ENCODE data around the gene DLGAP3. TPM values are rescaled to one million over a fixed set of nuclear protein-coding genes. Genes with fewer than 3 reads are reported as not detected.

Gene DLGAP3
- total RNA-seq, 4 donors from 2014 or later = 0.53 to 0.83 TPM; not detected in 2

DNA sequence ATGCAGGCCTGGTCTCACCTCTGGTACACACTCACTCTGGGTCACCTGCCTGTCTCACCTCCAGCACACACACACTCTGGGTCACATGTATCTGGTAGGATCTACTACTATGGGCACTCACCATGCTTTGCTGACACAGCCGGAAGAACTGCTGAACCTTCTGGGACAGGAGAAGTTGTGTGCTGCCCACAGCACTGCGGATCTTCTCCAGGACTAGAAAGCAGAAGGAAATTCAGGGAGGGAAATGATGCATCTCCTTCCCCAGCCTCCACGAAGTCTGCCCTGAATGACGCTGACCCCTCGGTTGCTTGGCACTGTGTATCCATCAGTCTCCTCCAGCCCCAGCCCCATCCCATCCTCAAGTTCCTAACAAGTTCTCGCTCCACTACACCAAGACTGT lies 62.0 kb downstream of the DLGAP3 start:
- Histone ChIP-seq H3K27ac (no peak overlapping the region), H3K9me3 (no peaks in the 10 kb centered on the region), H3K36me3 (no peaks in the 10 kb centered on the region), H3K4me1 (peaks cover 0 to 18% (median 7%) of the 10 kb centered on the region in 4 donors), H3K4me3 (no peak overlapping the region), H3K27me3 (no peaks in the 10 kb centered on the region)
- no peak for DNase-seq
- TF ChIP-seq, protein P1, sequence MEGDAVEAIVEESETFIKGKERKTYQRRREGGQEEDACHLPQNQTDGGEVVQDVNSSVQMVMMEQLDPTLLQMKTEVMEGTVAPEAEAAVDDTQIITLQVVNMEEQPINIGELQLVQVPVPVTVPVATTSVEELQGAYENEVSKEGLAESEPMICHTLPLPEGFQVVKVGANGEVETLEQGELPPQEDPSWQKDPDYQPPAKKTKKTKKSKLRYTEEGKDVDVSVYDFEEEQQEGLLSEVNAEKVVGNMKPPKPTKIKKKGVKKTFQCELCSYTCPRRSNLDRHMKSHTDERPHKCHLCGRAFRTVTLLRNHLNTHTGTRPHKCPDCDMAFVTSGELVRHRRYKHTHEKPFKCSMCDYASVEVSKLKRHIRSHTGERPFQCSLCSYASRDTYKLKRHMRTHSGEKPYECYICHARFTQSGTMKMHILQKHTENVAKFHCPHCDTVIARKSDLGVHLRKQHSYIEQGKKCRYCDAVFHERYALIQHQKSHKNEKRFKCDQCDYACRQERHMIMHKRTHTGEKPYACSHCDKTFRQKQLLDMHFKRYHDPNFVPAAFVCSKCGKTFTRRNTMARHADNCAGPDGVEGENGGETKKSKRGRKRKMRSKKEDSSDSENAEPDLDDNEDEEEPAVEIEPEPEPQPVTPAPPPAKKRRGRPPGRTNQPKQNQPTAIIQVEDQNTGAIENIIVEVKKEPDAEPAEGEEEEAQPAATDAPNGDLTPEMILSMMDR (IDR thresholded peaks at IDR 0.05) = no peak
- no peak for TF ChIP-seq POLR2A (IDR thresholded peaks at IDR 0.05)

DNA sequence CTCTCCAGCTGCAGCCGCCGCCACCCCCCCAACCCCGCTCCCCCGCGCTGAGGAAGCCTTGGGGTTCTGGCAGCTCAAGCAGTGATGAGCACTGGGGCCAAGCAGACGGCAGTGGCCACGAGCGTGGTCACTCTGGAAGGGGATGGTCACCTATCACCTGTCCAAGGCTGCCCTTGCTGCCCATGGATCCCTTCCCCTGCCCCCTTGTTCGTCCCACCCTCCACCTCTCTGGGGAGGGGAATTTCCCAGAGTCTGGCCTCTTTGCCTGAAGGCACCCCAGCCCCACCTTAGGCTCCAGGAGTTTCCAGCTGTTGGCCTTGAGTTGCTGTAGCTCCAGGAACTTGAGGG lies 62.7 kb downstream of the DLGAP3 start:
- no peak for DNase-seq
- Histone ChIP-seq H3K4me1 (peaks cover 0 to 18% (median 7%) of the 10 kb centered on the region in 4 donors), H3K27me3 (no peaks in the 10 kb centered on the region), H3K36me3 (no peaks in the 10 kb centered on the region), H3K27ac (peak overlapping the region; percentile 79 to 91 (median 88)), H3K9me3 (no peaks in the 10 kb centered on the region), H3K4me3 (peak overlapping the region; percentile 60 to 79 (median 72))
- TF ChIP-seq, protein P1 (IDR thresholded peaks at IDR 0.05) = no peak

DNA sequence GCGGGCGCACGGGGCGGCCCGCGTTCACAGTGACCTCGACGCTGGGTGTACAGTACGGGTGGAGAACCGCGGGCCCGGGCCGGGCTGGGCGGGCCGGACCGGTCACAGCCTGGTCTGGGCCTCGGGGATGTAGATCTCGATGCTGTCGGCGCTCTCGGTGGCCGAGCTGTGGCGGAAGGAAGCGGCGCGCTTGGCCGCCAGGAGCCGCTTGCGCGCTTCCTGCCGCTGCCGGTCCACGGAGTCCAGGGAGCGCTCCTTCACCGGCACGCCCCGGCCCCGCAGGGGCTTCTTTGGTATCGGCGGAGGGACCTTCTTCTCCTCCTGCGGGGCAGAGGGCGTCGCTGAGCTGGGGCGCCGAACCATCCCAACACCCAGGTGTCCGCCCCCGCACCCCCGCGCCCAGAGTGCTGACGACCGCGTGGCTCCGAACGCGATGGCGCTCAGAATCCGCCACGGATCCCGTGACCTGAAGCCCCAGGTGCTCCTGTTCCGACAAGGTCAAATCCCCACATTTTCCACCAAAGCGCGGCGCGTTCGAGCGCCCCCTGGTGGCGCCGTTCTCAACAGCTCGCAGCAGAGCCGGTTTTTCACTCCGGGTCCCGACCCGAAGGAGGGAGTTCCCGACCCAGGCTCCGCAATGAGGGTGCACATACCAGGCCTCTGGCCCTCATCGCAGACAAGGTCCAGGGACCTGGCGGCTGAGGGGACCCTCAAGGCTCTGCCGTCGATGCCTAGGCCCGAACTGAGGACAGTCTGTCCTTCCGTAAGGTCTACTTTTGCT lies 63.3 kb downstream of the DLGAP3 start:
- DNase-seq = peak; percentile 92 to 97 (median 93)
- no peaks in the 10 kb centered on the region for H3K36me3 ChIP-seq
- H3K27me3 ChIP-seq = no peaks in the 10 kb centered on the region
- no peaks in the 10 kb centered on the region for H3K9me3 ChIP-seq
- peaks cover 0 to 18% (median 7%) of the 10 kb centered on the region in 4 donors for H3K4me1 ChIP-seq
- peak overlapping the region; percentile 60 to 79 (median 72) for H3K4me3 ChIP-seq
- H3K27ac ChIP-seq = peak overlapping the region; percentile 79 to 91 (median 88)
- TF ChIP-seq, protein P1 (IDR thresholded peaks at IDR 0.05) = peak; percentile 92 to 98 (median 95)
- no peak for TF ChIP-seq POLR2A (IDR thresholded peaks at IDR 0.05)

DNA sequence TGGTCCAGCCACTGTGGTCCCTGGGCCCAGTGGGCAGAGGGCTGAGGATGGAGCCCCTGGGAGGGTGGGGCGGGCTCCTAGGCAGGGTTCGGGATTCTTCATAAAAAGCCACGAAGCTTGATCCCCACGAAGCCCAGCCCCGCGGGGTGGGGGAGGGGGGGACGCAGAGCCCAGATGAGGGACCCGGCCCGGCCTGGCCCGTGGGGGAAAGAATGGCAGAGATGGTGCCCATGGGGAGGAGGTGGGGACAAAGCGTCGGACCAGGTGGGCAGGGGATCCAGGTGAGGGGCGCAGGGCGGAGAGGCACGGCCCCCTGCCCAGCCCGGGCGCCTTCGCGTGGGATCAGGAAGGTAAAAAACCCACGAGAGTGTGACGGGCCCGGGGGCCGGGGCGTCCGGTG lies 63.9 kb downstream of the DLGAP3 start:
- no peaks in the 10 kb centered on the region for H3K27me3 ChIP-seq
- H3K36me3 ChIP-seq = no peaks in the 10 kb centered on the region
- H3K27ac ChIP-seq = peak overlapping the region; percentile 79 to 91 (median 88)
- TF ChIP-seq, protein P1 (IDR thresholded peaks at IDR 0.05) = no peak
- no peak for TF ChIP-seq POLR2A (IDR thresholded peaks at IDR 0.05)
- peak overlapping the region; percentile 60 to 79 (median 72) for H3K4me3 ChIP-seq
- H3K4me1 ChIP-seq = peaks cover 0 to 18% (median 7%) of the 10 kb centered on the region in 4 donors
- H3K9me3 ChIP-seq = no peaks in the 10 kb centered on the region
- DNase-seq = no peak

DNA sequence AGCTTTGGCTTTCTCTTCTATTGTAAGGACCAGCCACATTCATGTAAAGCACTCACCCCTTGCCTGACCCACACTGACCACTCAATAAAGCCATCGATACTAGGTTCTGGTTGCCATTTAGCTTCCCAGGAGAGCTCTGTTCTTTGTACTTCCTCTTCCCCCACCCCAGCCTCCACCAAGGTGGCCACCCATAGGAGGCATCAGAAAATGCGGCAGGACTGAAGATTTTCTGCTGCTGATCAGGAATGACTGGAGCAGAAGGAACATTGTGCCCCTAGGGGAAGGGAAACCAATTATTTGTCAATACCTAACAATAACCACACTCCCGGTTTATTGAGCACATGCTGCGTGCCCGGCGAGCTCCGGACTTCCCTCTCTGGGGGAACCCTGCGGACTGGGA lies 64.7 kb downstream of the DLGAP3 start:
- no peaks in the 10 kb centered on the region for H3K9me3 ChIP-seq
- no peak overlapping the region for H3K4me3 ChIP-seq
- H3K36me3 ChIP-seq = no peaks in the 10 kb centered on the region
- DNase-seq = no peak
- H3K4me1 ChIP-seq = peaks cover 0 to 18% (median 7%) of the 10 kb centered on the region in 4 donors
- TF ChIP-seq, protein P1 (IDR thresholded peaks at IDR 0.05) = no peak
- TF ChIP-seq POLR2A (IDR thresholded peaks at IDR 0.05) = no peak
- H3K27me3 ChIP-seq = no peaks in the 10 kb centered on the region
- peak overlapping the region in 1 of 4 donors; percentile 51 for H3K27ac ChIP-seq
